ENCODE results near the gene KIAA1328. TPM values are rescaled to one million over a fixed set of nuclear protein-coding genes. Genes with fewer than 3 reads are reported as not detected.

KIAA1328 gene
- polyA plus RNA-seq, 2 of the 4 experiments (the other 2 are of a cell fraction) = 1.7 to 3.9 TPM

GRCh38 chr18:36835927-36836326 is 7.0 kb downstream of the KIAA1328 start:
- Histone ChIP-seq H3K9me3 (no peaks in the 10 kb centered on the region), H3K4me1 (no peaks in the 10 kb centered on the region), H3K4me3 (no peak overlapping the region), H3K4me2 (no peak overlapping the region), H3K27ac (no peak overlapping the region)
- ATAC-seq = no peak
- ChIA-PET POLR2A (no interaction called here), CTCF (no interaction called here)
- 92% methylated on average over 1 of the region's 1 CpG for WGBS (ENCODE audit: missing lambda C conversion rate)
- DNase-seq (ENCODE audit: low read depth in 1 of 2, low spot score in 1 of 2) = no peak
- FAIRE-seq = no peak
- no peak for TF ChIP-seq JUNB (IDR thresholded peaks at IDR 0.05)
- TF ChIP-seq, protein P1, sequence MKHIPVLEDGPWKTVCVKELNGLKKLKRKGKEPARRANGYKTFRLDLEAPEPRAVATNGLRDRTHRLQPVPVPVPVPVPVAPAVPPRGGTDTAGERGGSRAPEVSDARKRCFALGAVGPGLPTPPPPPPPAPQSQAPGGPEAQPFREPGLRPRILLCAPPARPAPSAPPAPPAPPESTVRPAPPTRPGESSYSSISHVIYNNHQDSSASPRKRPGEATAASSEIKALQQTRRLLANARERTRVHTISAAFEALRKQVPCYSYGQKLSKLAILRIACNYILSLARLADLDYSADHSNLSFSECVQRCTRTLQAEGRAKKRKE (CRISPR knock-in tag; IDR thresholded peaks at IDR 0.05; ENCODE audit: low read depth) = no peak
- no peak for TF ChIP-seq RAD21 (conservative IDR thresholded peaks at IDR 0.05 in 1 of 2, IDR thresholded peaks at IDR 0.05 in 1 of 2)
- no peak for TF ChIP-seq TP53 (CRISPR knock-in tag; IDR thresholded peaks at IDR 0.05)
- no peak for TF ChIP-seq REST (IDR thresholded peaks at IDR 0.05)
- TF ChIP-seq, protein P2, sequence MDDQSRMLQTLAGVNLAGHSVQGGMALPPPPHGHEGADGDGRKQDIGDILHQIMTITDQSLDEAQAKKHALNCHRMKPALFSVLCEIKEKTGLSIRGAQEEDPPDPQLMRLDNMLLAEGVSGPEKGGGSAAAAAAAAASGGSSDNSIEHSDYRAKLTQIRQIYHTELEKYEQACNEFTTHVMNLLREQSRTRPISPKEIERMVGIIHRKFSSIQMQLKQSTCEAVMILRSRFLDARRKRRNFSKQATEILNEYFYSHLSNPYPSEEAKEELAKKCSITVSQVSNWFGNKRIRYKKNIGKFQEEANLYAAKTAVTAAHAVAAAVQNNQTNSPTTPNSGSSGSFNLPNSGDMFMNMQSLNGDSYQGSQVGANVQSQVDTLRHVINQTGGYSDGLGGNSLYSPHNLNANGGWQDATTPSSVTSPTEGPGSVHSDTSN (IDR thresholded peaks at IDR 0.05) = no peak
- no peak for TF ChIP-seq EP300 (IDR thresholded peaks at IDR 0.05)
- TF ChIP-seq HMGXB4 (CRISPR knock-in tag; IDR thresholded peaks at IDR 0.05; ENCODE audit: borderline replicate concordance) = no peak

DNA sequence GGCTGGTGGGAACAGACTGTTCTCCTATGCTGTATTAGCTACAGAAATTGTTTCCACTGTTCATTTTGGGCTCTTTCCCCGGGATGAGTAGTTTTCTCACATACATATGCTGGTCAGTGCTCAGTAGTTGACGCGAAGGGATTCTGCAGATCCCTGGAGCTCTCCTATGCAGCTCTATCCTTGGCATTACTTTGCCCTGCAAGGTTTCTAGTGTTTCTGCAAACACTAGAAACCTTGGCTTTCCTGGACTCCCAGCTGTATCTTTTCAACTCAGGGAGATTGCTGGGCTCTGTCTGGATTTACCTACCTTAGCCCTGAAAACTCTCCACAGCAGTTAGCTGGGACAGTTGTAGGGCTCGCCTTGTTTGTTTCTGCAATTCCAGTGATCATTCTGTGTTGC is 10.9 kb downstream of the KIAA1328 start:
- DNase-seq (ENCODE audit: low read depth in 1 of 2, low spot score in 1 of 2) (no peak), ATAC-seq (no peak), FAIRE-seq (no peak)
- no peaks in the 10 kb centered on the region for H3K9me3 ChIP-seq
- H3K4me1 ChIP-seq = no peaks in the 10 kb centered on the region
- POLR2A ChIA-PET = no interaction called here
- 73% methylated on average over 4 of the region's 4 CpGs for WGBS (ENCODE audit: missing lambda C conversion rate)
- CTCF ChIA-PET = interaction anchor here (1.7 kb wide), 1 partner anchor 11 kb away, joined by 8 read pairs; the partner anchor contains the start of genes KIAA1328 and TPGS2
- TF ChIP-seq, protein P1 (CRISPR knock-in tag; IDR thresholded peaks at IDR 0.05; ENCODE audit: low read depth) = no peak
- no peak for TF ChIP-seq NR3C1 (IDR thresholded peaks at IDR 0.05)
- TF ChIP-seq SREBF2 (IDR thresholded peaks at IDR 0.05) = no peak
- TF ChIP-seq TP53 (CRISPR knock-in tag; IDR thresholded peaks at IDR 0.05) = no peak
- TF ChIP-seq CBX8 (IDR thresholded peaks at IDR 0.05) = no peak
- no peak for TF ChIP-seq FOSB (CRISPR knock-in tag; IDR thresholded peaks at IDR 0.05)
- H3K4me2 ChIP-seq = no peak overlapping the region
- H3K27ac ChIP-seq = no peak overlapping the region
- H3K4me3 ChIP-seq = no peak overlapping the region

- ATAC-seq = no peak
- Histone ChIP-seq H3K27ac (no peak overlapping the region), H3K9me3 (no peaks in the 10 kb centered on the region), H3K4me2 (no peak overlapping the region), H3K4me3 (no peak overlapping the region), H3K4me1 (no peaks in the 10 kb centered on the region)
- TF ChIP-seq MYC (IDR thresholded peaks at IDR 0.05; ENCODE audit: borderline replicate concordance, low read length) (no peak), SMC3 (IDR thresholded peaks at IDR 0.05) (no peak), CEBPB (IDR thresholded peaks at IDR 0.05) (no peak), HOXB5 (CRISPR knock-in tag; IDR thresholded peaks at IDR 0.05) (no peak), POLR2A (IDR thresholded peaks at IDR 0.05; ENCODE audit: low read length) (no peak), NPAS2 (CRISPR knock-in tag; IDR thresholded peaks at IDR 0.05; ENCODE audit: borderline replicate concordance) (no peak)
- CTCF ChIA-PET = no interaction called here
- DNase-seq (ENCODE audit: low read depth in 1 of 2, low spot score in 1 of 2) = no peak
- POLR2A ChIA-PET = no interaction called here
- 97% methylated on average over 5 of the region's 5 CpGs for WGBS (ENCODE audit: missing lambda C conversion rate)
- no peak for FAIRE-seq
These were observed 14.3 kb downstream of the KIAA1328 start for GRCh38 chr18:36843199-36843598.
